GM12892 (cell line): Measurements from ENCODE around the gene TTC39B.

Experiments
- POLR2A ChIP-seq: IDR thresholded peaks from 2 replicates; pipeline ENCODE4 v1.6.1; 2011; ENCODE audit warnings: low read depth, low read length, control low read depth
- POLR2AphosphoS5 ChIP-seq: IDR thresholded peaks from 2 replicates; pipeline ENCODE4 v1.6.1; 2011; ENCODE audit warnings: low read depth, low read length, control low read depth
- TAF1 ChIP-seq: IDR thresholded peaks from 2 replicates; pipeline ENCODE4 v1.6.1; 2011; ENCODE audit warnings: low read depth, mild to moderate bottlenecking, control low read depth, low read length, borderline replicate concordance

DNA sequence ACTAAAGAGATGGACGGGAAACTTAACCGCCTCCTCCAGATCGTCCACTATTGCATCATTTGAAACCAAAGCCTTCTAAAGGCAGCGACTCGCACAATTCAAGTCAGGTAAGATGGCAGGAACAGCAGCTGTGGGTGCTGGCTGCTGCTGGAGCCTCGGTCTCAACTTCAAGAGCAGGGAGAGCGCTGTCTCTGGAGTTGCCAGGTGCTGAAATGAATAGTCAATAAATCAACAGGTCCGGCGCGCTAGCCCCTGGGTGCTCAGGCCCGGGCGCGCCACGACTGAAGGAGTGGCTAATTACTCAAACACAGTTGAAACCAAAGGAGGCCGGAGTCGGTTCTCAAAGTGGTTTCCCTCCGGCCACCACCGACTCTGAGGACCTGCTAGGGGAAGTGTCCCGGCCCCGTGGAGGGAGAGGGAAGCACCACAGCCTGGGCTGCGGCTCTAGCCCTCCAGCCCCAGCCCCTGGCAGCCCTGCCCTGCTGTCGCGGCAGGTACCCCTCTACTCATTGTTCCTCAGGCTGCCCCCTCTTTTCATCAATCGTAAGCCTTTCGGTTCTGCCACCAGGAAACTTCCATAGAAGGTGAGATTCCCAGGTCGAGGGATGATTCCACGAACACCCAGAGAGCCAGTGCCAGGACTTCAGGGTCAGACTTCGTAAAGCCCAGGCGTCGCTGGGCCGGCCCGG lies 804 bp downstream of the TTC39B start:
- TF ChIP-seq POLR2A (no peak), TAF1 (no peak), POLR2AphosphoS5 (no peak)
